22Rv1 (cell line): ENCODE measurements around the gene STK39.

ENCODE experiments used
- H3K27ac ChIP-seq: fragments of 450-650 bp; 2 replicates; pipeline ENCODE4 v1.5.1; 2017
- CTCF ChIP-seq: fragments of 450-650 bp; IDR thresholded peaks from 2 replicates; pipeline ENCODE4 v1.5.1; 2017; ENCODE audit warnings: mild to moderate bottlenecking
- ZFX ChIP-seq: fragments of 450-650 bp; IDR thresholded peaks from 2 replicates; pipeline ENCODE4 v1.6.1; 2017; ENCODE audit warnings: antibody characterized with exemption, borderline replicate concordance

Gene STK39

GRCh38 chr2:168182550-168183249 is 64.7 kb downstream of the STK39 start:
- peak overlapping the region; percentile 64; the same call in 1 of the 2 replicates for H3K27ac ChIP-seq
- no peak for TF ChIP-seq ZFX
- TF ChIP-seq CTCF = no peak

DNA sequence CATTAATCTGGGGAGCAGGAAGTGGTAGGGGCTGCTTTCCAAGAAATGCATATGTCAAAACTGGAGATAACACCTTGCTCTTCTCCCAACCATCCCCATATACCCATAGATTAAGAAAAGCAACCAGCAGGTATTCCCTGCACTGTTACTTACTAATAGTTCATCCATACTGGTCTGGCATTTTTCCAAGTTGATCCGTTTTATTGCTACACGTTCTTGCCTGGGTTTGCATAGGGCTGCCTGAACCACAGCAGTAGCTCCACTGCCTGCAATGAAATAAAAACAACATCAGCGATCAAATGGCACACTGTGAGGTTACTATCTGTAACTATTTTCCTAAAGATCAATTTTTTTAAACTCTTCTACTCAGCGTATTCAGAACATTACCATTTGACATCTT is 65.6 kb downstream of the STK39 start:
- no peak for TF ChIP-seq ZFX
- no peak for TF ChIP-seq CTCF

DNA sequence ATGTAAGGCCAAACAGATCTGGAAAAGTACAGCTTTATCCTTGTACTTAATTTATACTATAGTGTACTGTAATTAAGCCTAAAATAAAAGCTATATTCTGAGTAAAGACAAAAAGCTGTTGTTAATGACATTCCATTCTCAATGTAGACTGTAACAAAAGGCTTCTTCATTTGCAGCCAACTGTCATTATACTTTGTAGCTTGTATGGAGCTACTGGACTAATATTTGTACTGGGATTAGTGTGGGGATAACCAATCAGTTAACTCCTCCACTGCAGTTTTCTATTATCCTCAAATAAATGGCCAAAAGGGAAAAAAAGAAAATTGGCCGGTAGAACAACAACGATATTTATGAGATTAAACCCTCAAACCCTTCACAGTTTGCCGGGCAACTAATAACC is 66.5 kb downstream of the STK39 start:
- H3K27ac ChIP-seq = peak overlapping the region; percentile 64
- TF ChIP-seq CTCF (no peak), ZFX (no peak)

More for the DNA sequence above, 65.6 kb downstream of the STK39 start:
- peak overlapping the region; percentile 64 for H3K27ac ChIP-seq

DNA sequence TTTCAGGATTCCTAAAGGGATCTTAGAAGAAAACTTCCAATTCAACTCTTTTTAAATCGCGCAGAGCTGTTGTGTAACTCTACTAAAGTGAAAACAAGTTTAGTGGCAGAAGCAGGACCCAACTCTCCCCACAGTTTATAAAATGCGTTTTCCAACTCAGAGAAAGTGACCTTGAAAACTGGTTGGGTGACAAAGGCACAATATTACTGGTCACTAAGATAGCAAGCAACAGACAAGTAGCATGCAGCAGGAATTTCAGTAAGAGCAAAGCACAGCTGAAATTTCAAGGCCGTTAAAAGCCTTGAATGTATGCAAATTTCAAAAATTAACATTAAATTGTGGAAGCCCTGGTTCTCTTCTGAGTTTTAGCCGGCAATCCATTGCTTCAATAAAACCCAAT is 66.9 kb downstream of the STK39 start:
- TF ChIP-seq CTCF = no peak
- H3K27ac ChIP-seq = peak overlapping the region; percentile 64

GRCh38 chr2:168179592-168179991 is 67.8 kb downstream of the STK39 start:
- TF ChIP-seq CTCF (no peak), ZFX (no peak)
- H3K27ac ChIP-seq = peak overlapping the region; percentile 64; the same call in 1 of the 2 replicates

- no peak overlapping the region for H3K27ac ChIP-seq
- no peak for TF ChIP-seq ZFX
- no peak for TF ChIP-seq CTCF
These were observed 68.7 kb downstream of the STK39 start for GRCh38 chr2:168178520-168179324.

GRCh38 chr2:168176402-168176801 is 71.0 kb downstream of the STK39 start:
- no peak for TF ChIP-seq ZFX
- no peak for TF ChIP-seq CTCF
- no peak overlapping the region for H3K27ac ChIP-seq
